Lower lobe of right lung (tissue), 2 donors: ENCODE results near the gene PIK3R1. TPM values are rescaled to one million over a fixed set of nuclear protein-coding genes. Genes with fewer than 3 reads are reported as not detected.
A peak's percentile ranks its signal among the peaks of the same experiment; 100 is the strongest.

Source experiments
- ATAC-seq, 2 donors: fragments of 200-7000 bp; cut with Tn5 transposase; one replicate each; pipeline ENCODE4 v1.9.1; 2020 to 2022; ENCODE audit warnings: mild to moderate bottlenecking in 2 of 2, moderate library complexity in 2 of 2
- DNase-seq: peaks from one replicate; pipeline ENCODE4 v3.0.0-alpha.2; 2020
- H3K27ac ChIP-seq: fragments of 200-600 bp; one replicate; pipeline ENCODE4 v1.8.0; 2022
- H3K27me3 ChIP-seq: fragments of 200-600 bp; one replicate; pipeline ENCODE4 v1.8.0; 2022; ENCODE audit warnings: low read depth
- H3K36me3 ChIP-seq: fragments of 200-600 bp; one replicate; pipeline ENCODE4 v1.8.0; 2022; ENCODE audit warnings: mild to moderate bottlenecking
- H3K4me1 ChIP-seq: fragments of 200-600 bp; one replicate; pipeline ENCODE4 v1.8.0; 2022
- H3K4me3 ChIP-seq: fragments of 200-600 bp; one replicate; pipeline ENCODE4 v1.8.0; 2022; ENCODE audit warnings: mild to moderate bottlenecking
- H3K9me3 ChIP-seq: fragments of 200-600 bp; one replicate; pipeline ENCODE4 v1.8.0; 2022
- intact Hi-C: fragments of 100-400 bp; cut with DNase I; formaldehyde crosslinking; loops from one replicate; pipeline ENCODE4 v1.11.0; 2022
- total RNA-seq: library from RNA; stranded (reverse); fragmentation: NEBNext Ultra II Directional; extraction: Animal tissue kit (Norgen Biotek cat#: 25700); gene quantifications from one replicate; pipeline ENCODE4 v1.2.1, GENCODE V29; 2021
- TF ChIP-seq, protein P1 (sequence below): fragments of 200-600 bp; IDR thresholded peaks from one replicate; pipeline ENCODE4 v1.8.0; 2022; ENCODE audit warnings: antibody characterized with exemption, mild to moderate bottlenecking
- donor health status: DM: no; HTN: yes; CAD: no; lungs with severe emphysema.

The PIK3R1 gene
- total RNA-seq, 1 donor from 2014 or later = 122 TPM

DNA sequence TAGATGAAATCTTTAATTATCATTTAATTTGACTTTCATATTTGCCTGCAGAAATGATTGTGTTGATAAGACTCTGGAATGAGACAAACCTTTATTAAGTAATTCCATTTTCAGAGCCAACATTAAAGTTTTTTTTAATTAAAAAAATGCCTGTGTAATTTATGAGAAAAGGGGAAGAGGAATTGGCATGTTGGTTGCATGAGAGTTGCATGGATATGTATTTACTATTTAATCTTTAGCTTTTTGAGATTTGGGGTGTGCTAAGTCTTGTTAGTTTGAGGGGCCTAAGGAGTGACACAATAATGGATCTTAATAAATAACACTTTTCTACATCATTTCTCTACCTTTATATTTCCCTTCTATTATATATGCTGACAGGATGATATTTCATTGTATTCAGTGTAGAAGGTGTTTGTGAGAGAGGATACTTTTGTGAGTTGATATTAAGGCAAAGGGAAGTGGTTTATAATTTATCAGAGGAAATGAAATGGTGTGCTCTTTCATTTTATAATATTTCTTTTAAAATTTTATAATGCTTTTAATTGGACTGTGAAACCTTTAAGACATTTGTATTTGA is 54.9 kb downstream of the PIK3R1 start:
- TF ChIP-seq, protein P1, sequence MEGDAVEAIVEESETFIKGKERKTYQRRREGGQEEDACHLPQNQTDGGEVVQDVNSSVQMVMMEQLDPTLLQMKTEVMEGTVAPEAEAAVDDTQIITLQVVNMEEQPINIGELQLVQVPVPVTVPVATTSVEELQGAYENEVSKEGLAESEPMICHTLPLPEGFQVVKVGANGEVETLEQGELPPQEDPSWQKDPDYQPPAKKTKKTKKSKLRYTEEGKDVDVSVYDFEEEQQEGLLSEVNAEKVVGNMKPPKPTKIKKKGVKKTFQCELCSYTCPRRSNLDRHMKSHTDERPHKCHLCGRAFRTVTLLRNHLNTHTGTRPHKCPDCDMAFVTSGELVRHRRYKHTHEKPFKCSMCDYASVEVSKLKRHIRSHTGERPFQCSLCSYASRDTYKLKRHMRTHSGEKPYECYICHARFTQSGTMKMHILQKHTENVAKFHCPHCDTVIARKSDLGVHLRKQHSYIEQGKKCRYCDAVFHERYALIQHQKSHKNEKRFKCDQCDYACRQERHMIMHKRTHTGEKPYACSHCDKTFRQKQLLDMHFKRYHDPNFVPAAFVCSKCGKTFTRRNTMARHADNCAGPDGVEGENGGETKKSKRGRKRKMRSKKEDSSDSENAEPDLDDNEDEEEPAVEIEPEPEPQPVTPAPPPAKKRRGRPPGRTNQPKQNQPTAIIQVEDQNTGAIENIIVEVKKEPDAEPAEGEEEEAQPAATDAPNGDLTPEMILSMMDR = no peak
- no peaks in the 10 kb centered on the region for H3K27me3 ChIP-seq
- H3K27ac ChIP-seq = no peak overlapping the region
- intact Hi-C loops = no loop called here
- H3K4me1 ChIP-seq = peaks cover 69% of the 10 kb centered on the region
- no peak overlapping the region for H3K4me3 ChIP-seq
- no peak for DNase-seq
- H3K9me3 ChIP-seq = no peaks in the 10 kb centered on the region
- peaks cover 22% of the 10 kb centered on the region for H3K36me3 ChIP-seq
- no peak for ATAC-seq

DNA sequence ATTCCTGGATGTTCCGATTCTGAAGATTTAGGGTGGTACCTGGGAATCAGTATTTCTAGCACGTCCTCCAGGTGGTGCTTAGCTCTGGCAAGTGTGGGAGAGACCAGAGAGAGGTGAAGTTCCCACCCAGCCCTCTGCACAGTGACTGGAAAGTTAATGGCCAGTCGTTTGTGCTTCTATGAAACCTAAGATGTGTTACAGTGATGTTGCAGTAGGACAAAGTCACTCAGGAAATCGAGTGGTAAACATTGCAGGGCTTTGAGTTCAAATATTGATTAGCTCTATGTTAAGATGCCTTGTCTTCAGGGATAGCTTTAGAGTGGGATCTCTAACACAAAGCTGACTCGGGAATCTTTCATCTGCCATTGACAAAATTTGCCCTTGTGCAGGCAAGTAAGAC is 55.6 kb downstream of the PIK3R1 start:
- no peak overlapping the region for H3K27ac ChIP-seq
- TF ChIP-seq, protein P1 = no peak
- no peaks in the 10 kb centered on the region for H3K9me3 ChIP-seq
- H3K27me3 ChIP-seq = no peaks in the 10 kb centered on the region
- H3K36me3 ChIP-seq = peaks cover 28% of the 10 kb centered on the region
- ATAC-seq (no peak), DNase-seq (no peak)
- peaks cover 68% of the 10 kb centered on the region for H3K4me1 ChIP-seq
- intact Hi-C loops = no loop called here
- H3K4me3 ChIP-seq = no peak overlapping the region

DNA sequence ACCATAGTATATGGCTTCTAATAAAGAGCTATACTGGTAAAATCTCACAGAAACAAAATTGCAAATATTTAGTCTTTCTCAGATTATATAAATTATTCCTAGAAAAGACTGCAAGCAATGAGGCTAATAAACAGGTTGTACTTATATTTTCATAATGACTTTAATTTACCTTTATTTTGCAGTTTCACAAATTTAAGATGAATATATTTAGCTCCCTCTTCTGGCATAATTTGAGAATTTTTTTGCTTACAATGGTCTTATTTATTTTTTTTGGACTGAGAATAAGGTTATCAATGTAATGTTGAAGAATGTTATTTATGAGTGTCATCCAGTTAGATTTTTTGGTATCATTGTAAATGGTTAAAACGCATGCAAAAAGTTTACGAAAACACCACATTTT is 56.7 kb downstream of the PIK3R1 start:
- ATAC-seq = no peak
- Histone ChIP-seq H3K4me3 (no peak overlapping the region), H3K9me3 (no peaks in the 10 kb centered on the region), H3K27ac (no peak overlapping the region), H3K4me1 (peaks cover 56% of the 10 kb centered on the region), H3K27me3 (no peaks in the 10 kb centered on the region), H3K36me3 (peaks cover 40% of the 10 kb centered on the region)
- DNase-seq = no peak
- intact Hi-C loops = no loop called here
- TF ChIP-seq, protein P1 = peak; percentile 25

DNA sequence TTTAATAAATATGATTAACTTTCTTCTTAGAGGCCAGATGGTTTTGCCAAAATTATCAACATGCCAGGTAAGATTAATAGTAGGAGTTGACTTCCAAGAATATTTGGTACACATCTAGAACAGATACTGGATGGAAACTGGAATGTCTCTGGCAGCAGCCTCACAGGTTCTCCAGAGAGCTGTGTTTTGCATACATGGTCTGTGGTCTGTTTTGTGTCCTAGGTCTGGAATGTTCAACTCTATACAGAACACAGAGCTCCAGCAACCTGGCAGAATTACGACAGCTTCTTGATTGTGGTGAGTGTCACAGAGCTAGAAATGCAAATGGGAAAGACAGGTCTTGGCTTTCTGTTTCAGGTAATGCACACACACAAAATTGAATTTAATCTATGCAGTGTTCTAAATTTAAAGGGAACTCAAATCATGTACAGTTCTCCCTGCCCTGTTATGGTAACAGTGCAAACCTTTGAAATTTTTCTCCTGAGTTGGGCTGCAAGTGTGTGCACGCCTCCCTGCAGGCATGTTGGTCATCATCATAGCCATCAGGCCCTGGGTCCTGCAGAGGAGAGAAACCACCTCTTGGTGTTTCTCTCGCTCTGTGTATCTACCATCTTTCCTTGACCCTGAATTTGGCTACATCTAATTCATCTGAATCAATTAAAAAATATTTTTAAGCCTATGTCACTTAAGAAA is 58.3 kb downstream of the PIK3R1 start:
- ATAC-seq (no peak), DNase-seq (no peak)
- intact Hi-C loops = no loop called here
- H3K9me3 ChIP-seq = no peaks in the 10 kb centered on the region
- H3K36me3 ChIP-seq = peaks cover 54% of the 10 kb centered on the region
- H3K27me3 ChIP-seq = no peaks in the 10 kb centered on the region
- no peak overlapping the region for H3K27ac ChIP-seq
- H3K4me3 ChIP-seq = no peak overlapping the region
- TF ChIP-seq, protein P1 = no peak
- peaks cover 40% of the 10 kb centered on the region for H3K4me1 ChIP-seq

DNA sequence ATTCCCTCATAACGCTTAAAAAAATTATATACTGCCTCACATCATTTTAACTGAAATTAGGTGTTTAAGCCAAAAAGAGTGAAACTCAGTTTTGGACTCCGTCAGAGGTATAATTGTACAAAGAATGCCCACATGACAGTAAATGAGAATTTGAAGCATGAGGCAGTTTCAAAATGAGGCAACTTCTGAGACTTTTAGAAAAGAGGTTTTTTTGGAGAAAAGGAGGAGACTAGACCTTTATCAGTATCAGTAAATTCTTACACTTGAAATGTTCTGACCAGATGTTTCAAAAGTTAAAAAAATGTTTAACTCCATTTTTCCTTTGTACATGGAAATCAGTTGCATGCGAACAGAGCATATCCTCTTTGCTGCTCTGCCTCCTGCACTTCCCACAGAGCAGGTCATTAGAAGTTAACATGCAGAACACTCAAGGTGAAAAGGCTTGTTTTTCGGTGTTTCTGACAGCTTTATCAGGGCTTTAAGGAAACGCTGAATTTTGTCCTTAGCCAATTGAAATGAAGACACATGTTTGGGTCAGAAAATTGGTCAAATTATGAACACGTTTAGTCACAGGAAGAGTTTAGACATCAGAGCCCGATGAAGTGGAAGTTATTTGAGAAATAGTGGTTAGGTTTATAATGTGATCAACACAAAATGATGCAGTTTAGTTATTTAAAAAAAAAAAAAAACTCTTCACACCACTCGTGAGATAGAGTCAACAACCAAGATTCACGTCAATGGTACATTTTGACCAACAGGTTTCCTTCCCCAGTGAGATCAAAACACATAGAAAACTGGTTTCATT is 59.5 kb downstream of the PIK3R1 start:
- intact Hi-C loops = no loop called here
- peaks cover 66% of the 10 kb centered on the region for H3K36me3 ChIP-seq

More for the DNA sequence above, 59.5 kb downstream of the PIK3R1 start:
- Histone ChIP-seq H3K27me3 (no peaks in the 10 kb centered on the region), H3K27ac (peak overlapping the region; percentile 14), H3K4me1 (peaks cover 28% of the 10 kb centered on the region), H3K9me3 (no peaks in the 10 kb centered on the region), H3K4me3 (no peak overlapping the region)
- ATAC-seq = peak in 1 of 2 donors; percentile 11
- no peak for DNase-seq
- TF ChIP-seq, protein P1 = no peak
